Fibroblast of skin of scalp (primary cell): ENCODE measurements around the gene ZNF823.
A peak's percentile ranks its signal among the peaks of the same experiment; 100 is the strongest.
"Not testable (repeated sequence)": the region's sequence is repeated elsewhere in the genome, so short reads cannot be mapped to it uniquely, and the experiment has no call there.

Experiments used
- DNase-seq: peaks from one replicate; pipeline ENCODE4 v3.0.0-alpha.2; 2013

ZNF823 gene

GRCh38 chr19:11680689-11681302 is 58.0 kb downstream of the ZNF823 start:
- DNase-seq: no peak

GRCh38 chr19:11678504-11678903 is 60.2 kb downstream of the ZNF823 start:
- DNase-seq: no peak

DNA sequence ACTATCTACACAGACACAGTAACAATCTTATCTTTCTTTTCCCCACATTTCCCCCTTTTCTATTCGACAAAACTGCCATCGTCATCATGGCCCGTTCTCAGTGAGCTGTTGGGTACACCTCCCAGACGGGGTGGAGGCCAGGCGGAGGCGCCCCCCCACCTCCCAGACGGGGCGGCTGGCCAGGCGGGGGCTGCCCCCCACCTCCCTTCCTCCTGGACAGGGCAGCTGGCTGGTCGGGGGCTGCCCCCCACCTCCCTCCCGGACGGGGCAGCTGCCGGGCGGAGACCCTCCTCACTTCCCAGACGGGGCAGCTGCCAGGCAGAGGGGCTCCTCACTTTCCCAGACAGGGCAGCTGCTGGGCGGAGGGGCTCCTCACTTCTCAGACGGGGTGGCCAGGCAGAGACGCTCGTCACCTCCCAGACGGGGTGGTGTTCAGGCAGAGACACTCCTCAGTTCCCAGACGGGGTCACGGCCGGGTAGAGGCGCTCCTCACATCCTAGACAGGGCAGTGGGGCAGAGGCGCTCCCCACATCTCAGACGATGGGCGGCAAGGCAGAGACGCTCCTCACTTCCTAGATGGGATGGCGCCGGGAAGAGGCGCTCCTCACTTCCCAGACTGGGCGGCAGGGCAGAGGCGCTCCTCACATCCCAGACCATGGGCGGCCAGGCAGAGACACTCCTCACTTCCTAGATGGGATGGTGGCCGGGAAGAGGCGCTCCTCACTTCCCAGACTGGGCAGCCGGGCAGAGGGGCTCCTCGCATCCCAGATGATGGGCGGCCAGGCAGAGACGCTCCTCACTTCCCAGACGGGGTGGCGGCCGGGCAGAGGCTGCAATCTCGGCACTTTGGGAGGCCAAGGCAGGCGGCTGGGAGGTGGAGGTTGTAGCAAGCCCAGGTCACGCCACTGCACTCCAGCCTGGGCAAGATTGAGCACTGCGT is 61.8 kb downstream of the ZNF823 start:
- DNase-seq: not testable (repeated sequence)

DNA sequence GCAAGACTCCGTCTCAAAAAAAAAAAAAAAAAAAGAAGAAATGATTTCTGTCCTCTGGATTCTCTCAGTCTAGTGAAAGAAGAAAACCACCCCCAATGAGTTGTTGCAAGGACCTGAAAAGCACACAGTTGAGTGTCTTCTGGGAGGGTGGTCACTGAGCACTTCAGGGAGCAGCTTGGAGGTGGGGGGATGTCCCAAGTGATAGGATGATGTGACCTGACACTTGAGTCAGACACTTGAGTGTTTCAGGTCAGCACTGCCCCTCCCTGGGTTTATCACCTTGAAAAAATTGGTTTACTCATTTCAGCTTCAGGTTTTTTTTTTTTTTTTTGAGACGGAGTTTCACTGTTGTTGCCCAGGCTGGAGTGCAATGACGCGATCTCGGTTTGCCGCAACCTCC is 63.2 kb downstream of the ZNF823 start:
- no peak for DNase-seq

- no peak for DNase-seq
These were observed 64.7 kb downstream of the ZNF823 start for GRCh38 chr19:11674067-11674492.

DNA sequence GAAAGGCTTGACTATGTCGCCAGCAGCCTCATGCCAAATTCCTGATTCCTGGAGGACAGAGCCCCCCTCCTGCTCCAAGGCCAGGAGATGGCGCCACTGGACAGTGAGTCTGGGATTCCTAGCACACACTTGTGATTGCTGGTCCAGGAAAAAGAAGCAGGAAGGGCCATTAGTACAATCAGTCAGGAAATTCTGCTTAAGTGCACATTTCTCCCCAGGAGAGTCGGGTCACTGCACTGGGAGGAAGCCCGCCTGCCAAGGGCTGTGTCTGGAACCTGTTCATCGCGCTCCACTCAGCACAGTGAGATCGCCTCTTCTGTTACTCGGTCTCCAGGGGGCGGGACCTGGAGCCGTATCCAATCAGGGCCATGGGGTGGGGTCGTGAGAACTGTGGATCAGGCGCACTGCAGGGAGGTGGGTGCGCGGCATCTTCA is 65.1 kb downstream of the ZNF823 start:
- DNase-seq: peak; percentile 58
